Smooth muscle cell (in vitro differentiated cells): ENCODE data around the gene ATF3. TPM values are rescaled to one million over a fixed set of nuclear protein-coding genes. Genes with fewer than 3 reads are reported as not detected.

Experiments used
- DNase-seq: peaks from one replicate; lab custom pipeline; 2025; ENCODE audit not compliant: unreplicated experiment; lab: John Stamatoyannopoulos, UW
- H2AFZ ChIP-seq: fragments of 200-600 bp; sonication (generic); 2 replicates; pipeline ENCODE4 v1.6.0; 2016; ENCODE audit warnings: antibody characterized with exemption, low read depth, mild to moderate bottlenecking
- H3F3A ChIP-seq: fragments of 200-600 bp; sonication (generic); 2 replicates; pipeline ENCODE4 v1.6.0; 2017; ENCODE audit warnings: antibody characterized with exemption, low read depth
- H3K27ac ChIP-seq: fragments of 200-600 bp; sonication (generic); 2 replicates; pipeline ENCODE4 v1.5.1; 2016; ENCODE audit warnings: low read depth, mild to moderate bottlenecking
- H3K27me3 ChIP-seq: fragments of 200-600 bp; sonication (generic); 2 replicates; pipeline ENCODE4 v1.6.1; 2016; ENCODE audit warnings: low read depth, mild to moderate bottlenecking
- H3K36me3 ChIP-seq: fragments of 200-600 bp; sonication (generic); 2 replicates; pipeline ENCODE4 v1.5.1; 2016; ENCODE audit warnings: low read depth
- H3K4me1 ChIP-seq: fragments of 200-600 bp; sonication (generic); 2 replicates; pipeline ENCODE4 v1.5.1; 2016; ENCODE audit warnings: low read depth
- H3K4me2 ChIP-seq: fragments of 200-600 bp; sonication (generic); 2 replicates; pipeline ENCODE4 v1.6.0; 2016; ENCODE audit warnings: mild to moderate bottlenecking
- H3K4me3 ChIP-seq: fragments of 200-600 bp; sonication (generic); 2 replicates; pipeline ENCODE4 v1.5.1; 2016; ENCODE audit warnings: mild to moderate bottlenecking
- H3K79me2 ChIP-seq: fragments of 200-600 bp; sonication (generic); 2 replicates; pipeline ENCODE4 v1.6.0; 2016; ENCODE audit warnings: low read depth, mild to moderate bottlenecking
- H3K9ac ChIP-seq: fragments of 200-600 bp; sonication (generic); 2 replicates; pipeline ENCODE4 v1.6.0; 2016; ENCODE audit warnings: low read depth
- H3K9me3 ChIP-seq: fragments of 200-600 bp; sonication (generic); replicated peaks from 2 replicates; pipeline ENCODE4 v1.5.1; 2016; ENCODE audit warnings: low read depth
- H4K20me1 ChIP-seq: fragments of 200-600 bp; sonication (generic); 2 replicates; pipeline ENCODE4 v1.6.0; 2016; ENCODE audit warnings: low read depth
- CTCF ChIP-seq: fragments of 200-600 bp; sonication (generic); IDR thresholded peaks from 2 replicates; pipeline ENCODE4 v1.5.1; 2017; ENCODE audit warnings: borderline replicate concordance, mild to moderate bottlenecking, antibody characterized with exemption; ENCODE audit not compliant: insufficient read depth, poor library complexity, severe bottlenecking
- WGBS: methylation state at CpG from one replicate; pipeline ENCODE4 v1.1.7; 2016; ENCODE audit warnings: low lambda C conversion rate; 5-methylcytosine and 5-hydroxymethylcytosine counted together
- polyA plus RNA-seq: library from polyadenylated mRNA; unstranded; fragments of >200 nt; fragmentation: Nextera tagmentation; extraction: Ambion mirVana; gene quantifications from 2 replicates; pipeline ENCODE4 v1.2.1, GENCODE V29; 2016
- total RNA-seq: library from RNA; depleted of rRNA; stranded (reverse); fragments of >200 nt; gene quantifications from 2 replicates; pipeline ENCODE4 v1.2.3, GENCODE V29; 2014

The ATF3 gene
- total and polyA plus RNA-seq, 2 experiments from 2014 or later = 152 to 231 TPM

- Histone ChIP-seq H3K27me3 (no peaks in the 10 kb centered on the region), H3K79me2 (no peaks in the 10 kb centered on the region), H3K36me3 (no peaks in the 10 kb centered on the region), H3K4me2 (no peak overlapping the region), H3K9me3 (no peaks in the 10 kb centered on the region), H3K4me3 (no peak overlapping the region), H3K9ac (no peak overlapping the region), H3K27ac (no peak overlapping the region), H3F3A (no peaks in the 10 kb centered on the region), H3K4me1 (no peaks in the 10 kb centered on the region), H4K20me1 (no peaks in the 10 kb centered on the region), H2AFZ (no peak overlapping the region)
- WGBS = 96% methylated on average over 9 of the region's 11 CpGs
- DNase-seq = no peak
- no peak for TF ChIP-seq CTCF
Observed at GRCh38 chr1:212647004-212647403, 38.4 kb downstream of the ATF3 start.

GRCh38 chr1:212648431-212648830 lies 39.9 kb downstream of the ATF3 start:
- no peak overlapping the region for H3K4me2 ChIP-seq
- no peak overlapping the region for H3K9ac ChIP-seq
- H3K36me3 ChIP-seq = no peaks in the 10 kb centered on the region
- TF ChIP-seq CTCF = no peak
- no peak overlapping the region for H3K27ac ChIP-seq
- no peaks in the 10 kb centered on the region for H4K20me1 ChIP-seq
- H3K4me1 ChIP-seq = no peaks in the 10 kb centered on the region
- 83% methylated on average over 3 of the region's 3 CpGs for WGBS
- no peaks in the 10 kb centered on the region for H3K9me3 ChIP-seq
- H3K4me3 ChIP-seq = no peak overlapping the region
- no peak overlapping the region for H2AFZ ChIP-seq
- H3K27me3 ChIP-seq = no peaks in the 10 kb centered on the region
- no peak for DNase-seq
- no peaks in the 10 kb centered on the region for H3F3A ChIP-seq
- H3K79me2 ChIP-seq = no peaks in the 10 kb centered on the region

GRCh38 chr1:212649020-212649419 lies 40.5 kb downstream of the ATF3 start:
- Histone ChIP-seq H4K20me1 (no peaks in the 10 kb centered on the region), H3K27ac (no peak overlapping the region), H3K4me1 (no peaks in the 10 kb centered on the region), H3K36me3 (no peaks in the 10 kb centered on the region), H3K9me3 (no peaks in the 10 kb centered on the region), H3K4me3 (no peak overlapping the region), H3K4me2 (no peak overlapping the region), H3K27me3 (no peaks in the 10 kb centered on the region), H3F3A (no peaks in the 10 kb centered on the region), H2AFZ (no peak overlapping the region), H3K9ac (no peak overlapping the region), H3K79me2 (no peaks in the 10 kb centered on the region)
- TF ChIP-seq CTCF = no peak
- no peak for DNase-seq
- 93% methylated on average over 2 of the region's 2 CpGs for WGBS

GRCh38 chr1:212650228-212650627 lies 41.7 kb downstream of the ATF3 start:
- no peak for TF ChIP-seq CTCF

More at GRCh38 chr1:212650228-212650627, 41.7 kb downstream of the ATF3 start:
- Histone ChIP-seq H3K9ac (no peak overlapping the region), H3F3A (no peaks in the 10 kb centered on the region), H2AFZ (no peak overlapping the region), H3K9me3 (no peaks in the 10 kb centered on the region), H3K4me3 (no peak overlapping the region), H3K27ac (no peak overlapping the region), H3K4me1 (no peaks in the 10 kb centered on the region), H3K36me3 (no peaks in the 10 kb centered on the region), H3K79me2 (no peaks in the 10 kb centered on the region), H4K20me1 (no peaks in the 10 kb centered on the region), H3K27me3 (no peaks in the 10 kb centered on the region), H3K4me2 (no peak overlapping the region)
- no peak for DNase-seq
- 57% methylated on average over 3 of the region's 3 CpGs for WGBS
